ENCODE results near the gene GNE.
A peak's percentile ranks its signal among the peaks of the same experiment; 100 is the strongest.
"Not testable (repeated sequence)": the region's sequence is repeated elsewhere in the genome, so short reads cannot be mapped to it uniquely, and the experiment has no call there.

Gene GNE, protein sequence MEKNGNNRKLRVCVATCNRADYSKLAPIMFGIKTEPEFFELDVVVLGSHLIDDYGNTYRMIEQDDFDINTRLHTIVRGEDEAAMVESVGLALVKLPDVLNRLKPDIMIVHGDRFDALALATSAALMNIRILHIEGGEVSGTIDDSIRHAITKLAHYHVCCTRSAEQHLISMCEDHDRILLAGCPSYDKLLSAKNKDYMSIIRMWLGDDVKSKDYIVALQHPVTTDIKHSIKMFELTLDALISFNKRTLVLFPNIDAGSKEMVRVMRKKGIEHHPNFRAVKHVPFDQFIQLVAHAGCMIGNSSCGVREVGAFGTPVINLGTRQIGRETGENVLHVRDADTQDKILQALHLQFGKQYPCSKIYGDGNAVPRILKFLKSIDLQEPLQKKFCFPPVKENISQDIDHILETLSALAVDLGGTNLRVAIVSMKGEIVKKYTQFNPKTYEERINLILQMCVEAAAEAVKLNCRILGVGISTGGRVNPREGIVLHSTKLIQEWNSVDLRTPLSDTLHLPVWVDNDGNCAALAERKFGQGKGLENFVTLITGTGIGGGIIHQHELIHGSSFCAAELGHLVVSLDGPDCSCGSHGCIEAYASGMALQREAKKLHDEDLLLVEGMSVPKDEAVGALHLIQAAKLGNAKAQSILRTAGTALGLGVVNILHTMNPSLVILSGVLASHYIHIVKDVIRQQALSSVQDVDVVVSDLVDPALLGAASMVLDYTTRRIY

GRCh38 chr9:36258208-36258995 is at the start of gene GNE:
TSS of gene GNE (minus strand) at chr9:36258448. CDS start at chr9:36249355, 9,093 bp downstream.
- DNase-seq, result peak; percentile 97 to 98

DNA sequence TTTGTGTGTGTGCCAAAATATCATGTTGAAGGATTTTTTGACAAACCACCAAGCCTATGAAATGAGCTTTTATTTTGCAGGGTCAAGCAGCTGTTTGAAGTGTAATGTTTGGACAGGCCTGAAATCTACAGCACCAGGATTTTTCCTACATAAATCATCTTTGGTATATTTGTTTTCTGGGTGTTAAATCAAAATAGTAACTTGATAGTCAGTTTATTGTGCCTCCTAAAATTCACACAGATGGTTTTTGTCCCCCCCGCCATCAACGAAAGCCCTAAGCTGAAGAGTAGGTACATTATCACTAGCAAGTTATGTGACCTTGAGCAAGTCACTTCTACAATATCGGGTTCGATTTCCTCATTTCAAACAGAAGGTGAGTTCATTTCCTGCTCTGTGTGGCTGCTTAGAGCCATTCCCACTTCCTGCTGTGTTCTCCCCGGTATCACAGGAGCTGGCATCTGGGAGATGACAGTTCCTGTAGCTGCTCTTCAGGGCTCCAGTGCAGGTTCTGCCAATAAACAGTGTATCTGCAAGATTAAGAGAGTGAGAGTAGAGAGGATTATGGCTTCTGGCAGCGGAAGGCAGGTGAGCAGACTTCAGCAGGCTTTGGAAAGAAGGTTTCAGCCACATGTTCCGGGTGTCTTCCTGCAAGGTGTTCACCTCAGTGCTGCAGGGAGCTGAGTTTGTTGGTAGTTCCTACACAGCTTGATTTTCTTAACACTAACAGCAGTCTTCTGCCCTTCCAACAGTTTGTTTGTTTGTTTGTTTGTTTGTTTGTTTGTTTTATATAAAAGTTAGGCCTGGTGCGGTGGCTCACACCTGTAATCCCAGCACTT is 48.4 kb upstream of the GNE start:
- DNase-seq, result no peak

GRCh38 chr9:36304366-36304765 is 46.1 kb upstream of the GNE start:
- DNase-seq, result not testable (repeated sequence)

DNA sequence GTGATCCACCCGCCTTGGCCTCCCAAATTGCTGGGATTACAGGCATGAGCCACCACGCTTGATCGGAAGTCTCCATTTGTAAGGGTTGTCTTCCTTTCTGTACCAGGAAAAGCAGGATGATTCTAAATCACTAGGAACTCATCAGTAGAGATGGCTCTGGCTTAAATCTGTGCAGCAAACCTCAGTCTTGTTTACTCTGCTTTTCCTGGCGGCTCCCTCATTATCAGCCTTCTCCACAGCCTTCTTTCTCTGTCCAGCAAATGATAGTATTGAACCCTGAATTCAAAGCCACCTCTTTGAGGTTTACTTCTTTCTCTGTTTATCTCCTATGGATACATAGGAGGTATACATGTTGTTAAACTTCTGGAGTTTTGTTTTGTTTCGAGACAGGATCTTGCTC is 43.0 kb upstream of the GNE start:
- no peak for DNase-seq

DNA sequence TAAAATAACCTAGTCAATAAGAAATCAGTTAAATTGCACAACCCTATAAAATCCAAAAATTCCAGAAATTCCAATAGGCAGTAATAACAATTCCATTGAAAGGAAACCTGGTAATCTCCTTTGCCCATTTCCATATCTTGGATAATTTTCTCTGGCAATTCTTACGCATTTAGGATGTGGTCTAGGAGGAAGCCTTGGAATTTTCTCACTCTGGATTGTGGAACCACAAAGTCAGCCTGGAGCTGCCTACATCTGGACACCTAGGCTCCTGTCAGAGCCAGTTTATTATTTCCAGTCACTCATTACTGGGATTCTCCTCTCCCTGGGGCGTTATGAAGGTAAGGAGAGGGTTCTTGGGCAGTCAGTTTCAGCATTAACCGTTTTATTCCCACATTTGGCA is 40.3 kb upstream of the GNE start:
- DNase-seq, result no peak

GRCh38 chr9:36297798-36298197 is 39.5 kb upstream of the GNE start:
- no peak for DNase-seq

GRCh38 chr9:36294996-36295395 is 36.7 kb upstream of the GNE start:
- DNase-seq, result not testable (repeated sequence)

DNA sequence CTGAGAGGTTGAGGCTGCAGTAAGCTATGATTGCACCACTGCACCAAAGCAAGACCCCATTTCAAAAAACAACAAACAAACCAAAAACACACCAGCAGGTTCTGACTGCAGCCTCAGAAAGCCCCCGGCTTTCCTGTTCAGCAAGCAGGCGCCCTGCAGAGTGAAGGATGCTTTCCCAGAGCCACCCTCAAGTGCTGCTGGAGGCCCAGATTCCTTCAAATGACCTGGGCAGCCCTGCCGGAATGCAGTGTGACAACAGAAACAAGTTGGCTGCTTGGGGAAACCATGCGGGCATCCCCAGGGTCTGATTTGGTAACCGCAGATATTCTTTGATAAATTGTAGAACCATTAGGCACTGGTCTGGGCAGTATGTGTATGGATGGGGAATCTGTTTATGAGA is 35.7 kb upstream of the GNE start:
- no peak for DNase-seq

DNA sequence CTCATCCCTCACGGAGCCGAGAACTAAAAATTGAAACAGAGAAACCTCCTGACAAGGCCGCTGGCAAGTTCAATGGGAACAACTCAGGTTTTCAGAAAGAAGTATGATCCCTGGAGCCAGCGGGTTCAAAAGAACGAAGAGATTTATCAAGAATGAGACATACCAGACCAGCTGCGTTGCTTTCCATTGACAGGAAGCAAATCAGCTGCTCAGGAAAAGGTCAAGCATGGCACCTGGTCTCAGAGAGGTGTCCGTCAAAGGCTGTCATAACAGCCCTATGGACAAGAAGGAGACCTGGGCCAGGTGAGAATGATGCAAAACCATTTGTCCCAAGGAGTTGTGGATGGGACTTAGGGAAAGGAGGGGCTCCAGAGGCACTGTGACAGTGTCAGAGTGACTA is 34.9 kb upstream of the GNE start:
- no peak for DNase-seq

DNA sequence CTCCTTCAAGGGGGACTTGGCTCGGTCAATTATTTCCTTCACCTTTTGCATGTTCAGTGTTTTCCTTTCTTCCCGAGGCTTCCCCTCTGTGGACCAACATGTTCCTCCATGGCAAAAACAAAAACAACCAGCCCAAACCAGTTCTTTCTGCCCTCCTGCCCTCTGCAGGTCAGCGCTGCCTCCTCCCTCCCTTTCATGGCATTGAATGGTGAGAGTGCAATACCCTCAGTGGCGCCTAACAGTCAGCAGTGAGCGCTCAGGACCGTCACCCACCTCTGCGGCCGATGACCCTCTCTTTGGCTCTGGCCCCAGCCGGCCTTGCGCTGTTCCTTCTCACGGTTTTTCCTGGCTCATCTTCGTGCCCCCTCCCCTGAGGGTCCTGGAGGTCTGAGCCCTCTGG is 34.4 kb upstream of the GNE start:
- DNase-seq, result no peak

- no peak for DNase-seq
These were observed 32.7 kb upstream of the GNE start for GRCh38 chr9:36290996-36291395.

DNA sequence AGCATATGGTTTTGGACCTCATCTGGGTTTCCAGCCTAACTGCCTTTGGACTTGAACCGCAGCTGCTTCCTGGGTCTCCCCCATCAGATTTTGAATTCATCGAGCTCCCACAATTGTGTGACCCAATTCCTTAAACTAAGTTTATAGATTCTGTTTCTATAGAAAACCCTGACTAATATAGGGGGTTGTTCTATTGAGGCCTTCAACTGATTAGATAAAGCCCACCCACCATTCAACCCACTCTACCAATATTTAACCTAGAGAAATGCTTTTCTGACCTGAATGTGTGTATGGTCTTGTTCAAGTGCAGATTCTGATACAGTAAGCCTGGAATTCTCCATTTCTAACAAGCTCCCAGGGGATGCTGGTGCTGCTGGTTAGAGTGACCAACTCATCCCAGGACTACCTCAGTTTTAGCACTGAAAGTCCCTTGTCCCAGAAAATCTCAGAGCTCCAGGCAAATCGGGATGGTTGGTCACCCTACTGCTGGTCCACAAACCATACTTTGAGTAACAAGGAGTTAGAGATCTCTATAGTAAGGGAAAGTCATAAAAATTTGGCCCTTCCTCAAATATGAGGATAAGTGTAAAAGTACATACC is 31.7 kb upstream of the GNE start:
- no peak for DNase-seq

DNA sequence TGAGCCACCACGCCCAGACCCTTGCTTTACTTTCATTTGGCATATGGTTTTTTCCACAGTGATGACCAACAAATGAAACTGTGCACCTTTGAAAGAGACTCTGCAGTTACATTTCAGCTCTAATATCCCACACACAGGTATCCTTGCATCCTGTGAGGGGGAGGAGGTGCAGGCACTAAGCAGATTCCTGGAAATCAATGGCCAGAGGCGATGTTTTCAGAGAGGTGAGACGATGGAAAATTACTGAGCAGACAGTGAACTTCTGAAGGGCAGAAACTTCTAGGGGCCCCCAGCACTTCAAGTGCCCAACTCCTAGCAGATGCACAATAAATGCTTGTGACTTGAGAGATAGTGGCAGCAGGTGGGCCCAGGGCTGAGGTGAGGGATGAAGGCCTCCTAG is 29.8 kb upstream of the GNE start:
- no peak for DNase-seq

- DNase-seq, result no peak
These were observed 28.1 kb upstream of the GNE start for GRCh38 chr9:36286388-36286787.

- no peak for DNase-seq
These were observed 26.0 kb upstream of the GNE start for GRCh38 chr9:36284226-36284625.

- no peak for DNase-seq
These were observed 24.0 kb upstream of the GNE start for GRCh38 chr9:36282275-36282674.

DNA sequence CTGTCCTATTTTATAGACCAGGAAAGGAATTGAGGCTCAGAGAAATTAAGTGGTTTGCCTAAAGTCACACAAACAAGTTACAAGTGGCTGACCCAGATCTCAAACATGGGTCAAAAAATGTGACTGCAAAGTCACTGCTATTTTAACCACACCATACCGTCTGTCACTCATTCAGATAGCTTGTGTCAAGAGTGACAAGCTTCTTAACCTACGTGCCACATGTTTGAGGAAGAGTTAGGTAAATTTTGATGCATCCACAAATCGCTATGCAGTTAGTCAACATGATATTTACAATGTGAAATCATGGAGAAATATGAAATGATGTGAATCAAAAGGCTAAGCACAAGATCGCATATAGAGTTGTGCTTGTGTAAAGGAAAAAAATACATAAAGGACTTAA is 22.7 kb upstream of the GNE start:
- DNase-seq, result no peak

GRCh38 chr9:36278243-36278642 is 20.0 kb upstream of the GNE start:
- no peak for DNase-seq

DNA sequence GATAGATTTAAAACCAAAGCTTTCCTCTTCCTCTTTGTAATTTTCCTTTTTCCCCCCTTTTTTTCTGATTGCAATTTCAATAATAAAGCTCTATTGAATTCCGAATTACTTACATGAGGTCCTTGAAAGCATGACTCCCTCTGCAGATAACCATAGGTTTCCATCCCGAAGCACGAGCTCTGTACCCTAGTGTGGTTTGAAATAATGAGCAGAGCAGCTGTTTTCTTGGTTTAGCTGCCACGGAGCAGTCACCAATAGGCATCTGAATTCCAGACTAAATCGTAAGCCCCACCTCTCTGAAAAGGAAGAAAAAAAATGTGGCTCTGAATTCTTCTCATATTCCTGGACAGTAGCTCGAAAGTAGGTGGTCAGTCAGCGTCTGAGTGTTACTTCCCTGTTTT is 18.5 kb upstream of the GNE start:
- no peak for DNase-seq

- no peak for DNase-seq
These were observed 18.0 kb upstream of the GNE start for GRCh38 chr9:36276254-36276653.

DNA sequence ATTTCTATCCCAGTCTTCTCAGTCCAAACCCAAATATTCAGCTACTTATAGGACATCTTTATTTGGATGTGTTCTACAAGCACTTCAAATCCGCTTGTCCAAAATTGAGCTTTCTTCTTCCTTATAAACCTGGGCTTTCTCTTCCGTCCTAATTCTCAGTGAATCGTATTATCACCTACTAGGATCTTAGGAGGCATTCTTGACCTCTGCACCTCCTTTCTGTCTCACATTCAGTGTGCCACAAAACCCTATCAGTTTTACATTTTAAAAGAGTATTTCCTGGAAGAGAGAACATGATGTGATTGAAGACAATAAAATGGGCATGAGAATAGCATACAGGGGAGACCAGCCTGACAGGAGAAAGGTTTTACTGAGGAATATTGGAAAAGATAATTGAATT is 16.8 kb upstream of the GNE start:
- no peak for DNase-seq

GRCh38 chr9:36273354-36273753 is 15.1 kb upstream of the GNE start:
- not testable (repeated sequence) for DNase-seq
